HEK293 (cell line): ENCODE results near the gene F2.

ENCODE experiments used
- CTCF ChIA-PET: fragments of 350-600 bp; formaldehyde crosslinking; extraction: SDS; loops from one replicate; lab custom pipeline; 2021; ENCODE audit warnings: antibody characterized with exemption; lab: Yijun Ruan, JAX
- POLR2A ChIA-PET: fragments of 300-600 bp; formaldehyde crosslinking; extraction: SDS; loops from one replicate; lab custom pipeline; 2020; ENCODE audit warnings: antibody characterized with exemption, inconsistent platforms; lab: Yijun Ruan, JAX
- H3K27ac ChIP-seq: fragments of 200-500 bp; sonication (Bioruptor generic); 2 replicates; pipeline ENCODE4 v1.5.1; 2014; ENCODE audit warnings: low read depth, low read length, control low read depth, inconsistent platforms; ENCODE audit errors: extremely low read depth
- H3K36me3 ChIP-seq, 2 experiments: fragments of 200-500 bp in 1 of 2; sonication (Bioruptor generic) in 1 of 2; 1 replicate in 1 of 2; 2 replicates in 1 of 2; pipeline ENCODE4 v1.5.1; 2014 to 2017; ENCODE audit warnings: inconsistent platforms in 2 of 2, low read length in 2 of 2; ENCODE audit not compliant: control insufficient read depth in 2 of 2, insufficient read depth in 1 of 2
- H3K4me1 ChIP-seq: fragments of 200-500 bp; sonication (Bioruptor generic); 2 replicates; pipeline ENCODE4 v1.5.1; 2014; ENCODE audit warnings: mild to moderate bottlenecking, low read length, inconsistent platforms; ENCODE audit not compliant: control insufficient read depth, insufficient read depth
- H3K4me3 ChIP-seq: 2 replicates; pipeline ENCODE4 v1.5.1; 2011; ENCODE audit warnings: low read depth, mild to moderate bottlenecking, control low read depth, low read length, moderate library complexity
- H3K9me3 ChIP-seq: fragments of 200-500 bp; sonication (Bioruptor generic); 2 replicates; pipeline ENCODE4 v1.5.1; 2014; ENCODE audit warnings: low read depth, low read length, inconsistent platforms; ENCODE audit not compliant: control insufficient read depth, insufficient read depth
- HOXC10 ChIP-seq: sonication (generic); formaldehyde crosslinking; IDR thresholded peaks from 2 replicates; pipeline ENCODE4 v1.8.1; 2023; ENCODE audit warnings: mild to moderate bottlenecking, missing genetic modification reagents
- KLF7 ChIP-seq: fragments of 450-650 bp; formaldehyde crosslinking; IDR thresholded peaks from 2 replicates; pipeline ENCODE4 v1.5.1; 2016; ENCODE audit warnings: missing biosample characterization, missing genetic modification characterization, borderline replicate concordance
- RBAK ChIP-seq: fragments of 450-650 bp; formaldehyde crosslinking; IDR thresholded peaks from 2 replicates; pipeline ENCODE4 v1.5.1; 2016; ENCODE audit warnings: missing biosample characterization, missing genetic modification characterization
- WT1 ChIP-seq: fragments of 450-650 bp; formaldehyde crosslinking; IDR thresholded peaks from 2 replicates; pipeline ENCODE4 v1.5.1; 2016; ENCODE audit warnings: missing biosample characterization, missing genetic modification characterization
- ZFP37 ChIP-seq: fragments of 450-650 bp; formaldehyde crosslinking; IDR thresholded peaks from 2 replicates; pipeline ENCODE4 v1.5.1; 2016; ENCODE audit warnings: missing biosample characterization, missing genetic modification characterization
- ZNF146 ChIP-seq: fragments of 450-650 bp; formaldehyde crosslinking; IDR thresholded peaks from 2 replicates; pipeline ENCODE4 v1.5.1; 2016; ENCODE audit warnings: missing biosample characterization, missing genetic modification characterization
- ZNF214 ChIP-seq: fragments of 450-650 bp; formaldehyde crosslinking; IDR thresholded peaks from 2 replicates; pipeline ENCODE4 v1.5.1; 2017; ENCODE audit warnings: missing biosample characterization, mild to moderate bottlenecking, missing genetic modification characterization, borderline replicate concordance
- ZNF221 ChIP-seq: fragments of 450-650 bp; formaldehyde crosslinking; IDR thresholded peaks from 2 replicates; pipeline ENCODE4 v1.5.1; 2017; ENCODE audit warnings: missing biosample characterization, missing genetic modification characterization, borderline replicate concordance
- ZNF366 ChIP-seq: fragments of 450-650 bp; formaldehyde crosslinking; conservative IDR thresholded peaks from 2 replicates; pipeline ENCODE4 v1.5.1; 2016; ENCODE audit warnings: missing biosample characterization, missing genetic modification characterization
- ZNF548 ChIP-seq: fragments of 450-650 bp; formaldehyde crosslinking; IDR thresholded peaks from 2 replicates; pipeline ENCODE4 v1.5.1; 2016; ENCODE audit warnings: missing biosample characterization, missing genetic modification characterization
- ZNF561 ChIP-seq: fragments of 450-650 bp; IDR thresholded peaks from 2 replicates; pipeline ENCODE4 v1.5.1; 2018; ENCODE audit warnings: missing biosample characterization, missing genetic modification characterization, borderline replicate concordance
- ZNF596 ChIP-seq: fragments of 450-650 bp; IDR thresholded peaks from 2 replicates; pipeline ENCODE4 v1.5.0; 2018; ENCODE audit warnings: missing biosample characterization, mild to moderate bottlenecking, missing genetic modification characterization, moderate library complexity
- ZNF624 ChIP-seq: fragments of 450-650 bp; formaldehyde crosslinking; IDR thresholded peaks from 2 replicates; pipeline ENCODE4 v1.5.1; 2017; ENCODE audit warnings: missing biosample characterization, missing genetic modification characterization
- ZNF629 ChIP-seq: fragments of 450-650 bp; formaldehyde crosslinking; IDR thresholded peaks from 2 replicates; pipeline ENCODE4 v1.5.1; 2017; ENCODE audit warnings: missing biosample characterization, missing genetic modification characterization
- ZNF776 ChIP-seq: fragments of 450-650 bp; formaldehyde crosslinking; IDR thresholded peaks from 2 replicates; pipeline ENCODE4 v1.5.0; 2017; ENCODE audit warnings: missing biosample characterization, missing genetic modification characterization, borderline replicate concordance
- ZNF777 ChIP-seq: fragments of 450-650 bp; formaldehyde crosslinking; IDR thresholded peaks from 2 replicates; pipeline ENCODE4 v1.5.1; 2017; ENCODE audit warnings: missing biosample characterization, missing genetic modification characterization, borderline replicate concordance
- ZXDB ChIP-seq: fragments of 450-650 bp; formaldehyde crosslinking; IDR thresholded peaks from 2 replicates; pipeline ENCODE4 v1.5.1; 2016; ENCODE audit warnings: missing biosample characterization, missing genetic modification characterization
- TF ChIP-seq, protein P1 (sequence below): fragments of 450-650 bp; formaldehyde crosslinking; IDR thresholded peaks from 2 replicates; pipeline ENCODE4 v1.5.1; 2016; ENCODE audit warnings: missing biosample characterization, missing genetic modification characterization
- TF ChIP-seq, protein P2 (sequence below): fragments of 450-650 bp; formaldehyde crosslinking; IDR thresholded peaks from 2 replicates; pipeline ENCODE4; 2016; ENCODE audit warnings: missing biosample characterization, missing genetic modification characterization
- TF ChIP-seq, protein P3 (sequence below): fragments of 450-650 bp; formaldehyde crosslinking; IDR thresholded peaks from 2 replicates; pipeline ENCODE4 v1.5.1; 2017; ENCODE audit warnings: missing biosample characterization, missing genetic modification characterization
- TF ChIP-seq, protein P4 (sequence below): fragments of 450-650 bp; formaldehyde crosslinking; IDR thresholded peaks from 2 replicates; pipeline ENCODE4 v1.5.1; 2017; ENCODE audit warnings: missing biosample characterization, mild to moderate bottlenecking, missing genetic modification characterization, moderate library complexity
- TF ChIP-seq, protein P5 (sequence below): fragments of 450-650 bp; formaldehyde crosslinking; IDR thresholded peaks from 2 replicates; pipeline ENCODE4 v1.5.1; 2016; ENCODE audit warnings: missing biosample characterization, missing genetic modification characterization

The F2 gene

DNA sequence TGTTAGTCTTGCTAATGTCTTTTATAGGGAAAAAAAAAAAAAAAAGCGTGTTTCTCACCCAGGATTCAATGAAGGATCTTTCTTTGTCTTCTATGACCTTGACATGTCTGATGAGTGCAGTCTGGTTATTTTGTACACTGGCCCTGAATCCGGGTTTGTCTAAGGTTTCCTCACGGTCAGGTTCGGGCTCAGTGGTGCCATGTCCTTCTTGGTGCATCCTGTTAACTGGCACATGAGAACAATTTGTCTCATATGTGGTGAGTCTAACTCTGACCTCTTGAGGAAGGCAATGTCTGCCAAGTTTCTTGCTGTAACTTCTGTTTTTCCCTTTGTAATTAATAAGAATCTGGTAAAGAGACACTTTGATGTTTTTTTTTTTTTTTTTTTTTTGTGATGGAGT lies 12.5 kb downstream of the F2 start:
- no peak overlapping the region for H3K4me3 ChIP-seq
- no peak for TF ChIP-seq ZNF629 (tag by site-specific recombination)
- no peak for TF ChIP-seq ZFP37
- no peak for TF ChIP-seq ZNF548 (tag by site-specific recombination)
- no peak for TF ChIP-seq ZNF366 (tag by site-specific recombination)
- TF ChIP-seq, protein P1, sequence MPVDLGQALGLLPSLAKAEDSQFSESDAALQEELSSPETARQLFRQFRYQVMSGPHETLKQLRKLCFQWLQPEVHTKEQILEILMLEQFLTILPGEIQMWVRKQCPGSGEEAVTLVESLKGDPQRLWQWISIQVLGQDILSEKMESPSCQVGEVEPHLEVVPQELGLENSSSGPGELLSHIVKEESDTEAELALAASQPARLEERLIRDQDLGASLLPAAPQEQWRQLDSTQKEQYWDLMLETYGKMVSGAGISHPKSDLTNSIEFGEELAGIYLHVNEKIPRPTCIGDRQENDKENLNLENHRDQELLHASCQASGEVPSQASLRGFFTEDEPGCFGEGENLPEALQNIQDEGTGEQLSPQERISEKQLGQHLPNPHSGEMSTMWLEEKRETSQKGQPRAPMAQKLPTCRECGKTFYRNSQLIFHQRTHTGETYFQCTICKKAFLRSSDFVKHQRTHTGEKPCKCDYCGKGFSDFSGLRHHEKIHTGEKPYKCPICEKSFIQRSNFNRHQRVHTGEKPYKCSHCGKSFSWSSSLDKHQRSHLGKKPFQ, result no peak
- TF ChIP-seq ZNF777 (tag by site-specific recombination), result no peak
- TF ChIP-seq, protein P2, sequence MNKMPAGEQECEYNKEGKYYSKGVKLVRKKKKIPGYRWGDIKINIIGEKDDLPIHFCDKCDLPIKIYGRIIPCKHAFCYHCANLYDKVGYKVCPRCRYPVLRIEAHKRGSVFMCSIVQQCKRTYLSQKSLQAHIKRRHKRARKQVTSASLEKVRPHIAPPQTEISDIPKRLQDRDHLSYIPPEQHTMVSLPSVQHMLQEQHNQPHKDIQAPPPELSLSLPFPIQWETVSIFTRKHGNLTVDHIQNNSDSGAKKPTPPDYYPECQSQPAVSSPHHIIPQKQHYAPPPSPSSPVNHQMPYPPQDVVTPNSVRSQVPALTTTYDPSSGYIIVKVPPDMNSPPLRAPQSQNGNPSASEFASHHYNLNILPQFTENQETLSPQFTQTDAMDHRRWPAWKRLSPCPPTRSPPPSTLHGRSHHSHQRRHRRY, result no peak
- TF ChIP-seq, protein P3, sequence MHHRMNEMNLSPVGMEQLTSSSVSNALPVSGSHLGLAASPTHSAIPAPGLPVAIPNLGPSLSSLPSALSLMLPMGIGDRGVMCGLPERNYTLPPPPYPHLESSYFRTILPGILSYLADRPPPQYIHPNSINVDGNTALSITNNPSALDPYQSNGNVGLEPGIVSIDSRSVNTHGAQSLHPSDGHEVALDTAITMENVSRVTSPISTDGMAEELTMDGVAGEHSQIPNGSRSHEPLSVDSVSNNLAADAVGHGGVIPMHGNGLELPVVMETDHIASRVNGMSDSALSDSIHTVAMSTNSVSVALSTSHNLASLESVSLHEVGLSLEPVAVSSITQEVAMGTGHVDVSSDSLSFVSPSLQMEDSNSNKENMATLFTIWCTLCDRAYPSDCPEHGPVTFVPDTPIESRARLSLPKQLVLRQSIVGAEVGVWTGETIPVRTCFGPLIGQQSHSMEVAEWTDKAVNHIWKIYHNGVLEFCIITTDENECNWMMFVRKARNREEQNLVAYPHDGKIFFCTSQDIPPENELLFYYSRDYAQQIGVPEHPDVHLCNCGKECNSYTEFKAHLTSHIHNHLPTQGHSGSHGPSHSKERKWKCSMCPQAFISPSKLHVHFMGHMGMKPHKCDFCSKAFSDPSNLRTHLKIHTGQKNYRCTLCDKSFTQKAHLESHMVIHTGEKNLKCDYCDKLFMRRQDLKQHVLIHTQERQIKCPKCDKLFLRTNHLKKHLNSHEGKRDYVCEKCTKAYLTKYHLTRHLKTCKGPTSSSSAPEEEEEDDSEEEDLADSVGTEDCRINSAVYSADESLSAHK (tag by site-specific recombination), result no peak
- no peak for TF ChIP-seq ZXDB (tag by site-specific recombination)
- TF ChIP-seq KLF7 (tag by site-specific recombination), result no peak
- TF ChIP-seq ZNF776 (tag by site-specific recombination), result no peak
- TF ChIP-seq HOXC10, result no peak
- no peak for TF ChIP-seq ZNF596 (tag by site-specific recombination)
- no peak for TF ChIP-seq ZNF146 (tag by site-specific recombination)
- TF ChIP-seq WT1 (tag by site-specific recombination), result no peak
- TF ChIP-seq, protein P4, sequence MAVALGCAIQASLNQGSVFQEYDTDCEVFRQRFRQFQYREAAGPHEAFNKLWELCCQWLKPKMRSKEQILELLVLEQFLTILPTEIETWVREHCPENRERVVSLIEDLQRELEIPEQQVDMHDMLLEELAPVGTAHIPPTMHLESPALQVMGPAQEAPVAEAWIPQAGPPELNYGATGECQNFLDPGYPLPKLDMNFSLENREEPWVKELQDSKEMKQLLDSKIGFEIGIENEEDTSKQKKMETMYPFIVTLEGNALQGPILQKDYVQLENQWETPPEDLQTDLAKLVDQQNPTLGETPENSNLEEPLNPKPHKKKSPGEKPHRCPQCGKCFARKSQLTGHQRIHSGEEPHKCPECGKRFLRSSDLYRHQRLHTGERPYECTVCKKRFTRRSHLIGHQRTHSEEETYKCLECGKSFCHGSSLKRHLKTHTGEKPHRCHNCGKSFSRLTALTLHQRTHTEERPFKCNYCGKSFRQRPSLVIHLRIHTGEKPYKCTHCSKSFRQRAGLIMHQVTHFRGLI, result no peak
- no peak overlapping the region for H3K27ac ChIP-seq
- H3K9me3 ChIP-seq, result no peaks in the 10 kb centered on the region
- POLR2A ChIA-PET, result no interaction called here
- no peaks in the 10 kb centered on the region for H3K36me3 ChIP-seq
- no peaks in the 10 kb centered on the region for H3K4me1 ChIP-seq
- CTCF ChIA-PET, result no interaction called here

DNA sequence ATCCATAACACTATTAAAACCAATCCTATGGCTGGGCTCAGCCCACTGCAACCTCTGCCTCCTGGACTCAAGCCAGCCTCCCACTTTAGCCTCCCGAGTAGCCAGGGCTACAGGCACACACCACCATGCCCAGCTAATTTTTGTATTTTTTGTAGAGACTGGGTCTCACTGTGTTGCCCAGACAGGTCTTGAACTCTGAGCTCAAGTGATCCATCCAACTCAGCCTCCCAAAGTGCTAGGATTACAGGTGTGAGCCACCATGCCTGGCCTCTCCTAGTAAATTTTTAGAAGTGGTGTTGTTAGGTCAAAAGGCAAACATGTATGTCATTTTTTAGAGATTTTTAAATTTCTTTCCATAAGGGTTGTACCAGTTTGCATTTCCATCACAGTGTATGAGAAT lies 14.2 kb downstream of the F2 start:
- ChIA-PET POLR2A (no interaction called here), CTCF (interaction anchor here (0.6 to 0.7 kb wide), 2 partner anchors 14 to 344 kb away, joined by 3 to 5 read pairs; partner anchors contain the start of gene F2)
- Histone ChIP-seq H3K27ac (no peak overlapping the region), H3K4me3 (no peak overlapping the region), H3K36me3 (no peaks in the 10 kb centered on the region), H3K9me3 (no peaks in the 10 kb centered on the region), H3K4me1 (no peaks in the 10 kb centered on the region)
- TF ChIP-seq ZNF561 (tag by site-specific recombination) (no peak), ZNF221 (no peak), HOXC10 (no peak), ZNF214 (tag by site-specific recombination) (no peak), RBAK (tag by site-specific recombination) (no peak), ZNF624 (no peak)
- TF ChIP-seq, protein P5, sequence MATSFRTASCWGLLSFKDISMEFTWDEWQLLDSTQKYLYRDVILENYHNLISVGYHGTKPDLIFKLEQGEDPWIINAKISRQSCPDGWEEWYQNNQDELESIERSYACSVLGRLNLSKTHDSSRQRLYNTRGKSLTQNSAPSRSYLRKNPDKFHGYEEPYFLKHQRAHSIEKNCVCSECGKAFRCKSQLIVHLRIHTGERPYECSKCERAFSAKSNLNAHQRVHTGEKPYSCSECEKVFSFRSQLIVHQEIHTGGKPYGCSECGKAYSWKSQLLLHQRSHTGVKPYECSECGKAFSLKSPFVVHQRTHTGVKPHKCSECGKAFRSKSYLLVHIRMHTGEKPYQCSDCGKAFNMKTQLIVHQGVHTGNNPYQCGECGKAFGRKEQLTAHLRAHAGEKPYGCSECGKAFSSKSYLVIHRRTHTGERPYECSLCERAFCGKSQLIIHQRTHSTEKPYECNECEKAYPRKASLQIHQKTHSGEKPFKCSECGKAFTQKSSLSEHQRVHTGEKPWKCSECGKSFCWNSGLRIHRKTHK (tag by site-specific recombination), result no peak
- TF ChIP-seq, protein P3 (tag by site-specific recombination), result no peak
